NT2/D1 (cell line): ENCODE measurements around the gene TUBA1C.
"Not testable (repeated sequence)": the region's sequence is repeated elsewhere in the genome, so short reads cannot be mapped to it uniquely, and the experiment has no call there.

Experiments used
- DNase-seq: peaks from one replicate; pipeline ENCODE4 v3.0.0-alpha.2; 2011; ENCODE audit warnings: low read depth, low spot score
- H3K27me3 ChIP-seq: 2 replicates; pipeline ENCODE4 v1.6.0; 2011; ENCODE audit warnings: mild to moderate bottlenecking; ENCODE audit not compliant: insufficient read length, insufficient read depth
- H3K36me3 ChIP-seq: 2 replicates; pipeline ENCODE4 v1.6.1; 2011; ENCODE audit warnings: mild to moderate bottlenecking, low read length, mixed read lengths; ENCODE audit not compliant: insufficient read depth, insufficient read length
- H3K4me1 ChIP-seq: 2 replicates; pipeline ENCODE4 v1.5.1; 2011; ENCODE audit not compliant: insufficient read depth, insufficient read length
- H3K4me3 ChIP-seq: 2 replicates; pipeline ENCODE4 v1.5.1; 2011; ENCODE audit warnings: low read depth; ENCODE audit not compliant: insufficient read length
- H3K9ac ChIP-seq: 2 replicates; pipeline ENCODE4 v1.6.0; 2011; ENCODE audit warnings: low read depth; ENCODE audit not compliant: insufficient read length
- H3K9me3 ChIP-seq: 2 replicates; pipeline ENCODE4 v1.5.1; 2011; ENCODE audit warnings: mild to moderate bottlenecking, low read length; ENCODE audit not compliant: insufficient read depth
- SUZ12 ChIP-seq: IDR thresholded peaks from 2 replicates; pipeline ENCODE4 v1.6.1; 2011; ENCODE audit not compliant: insufficient read length, insufficient read depth; ENCODE audit errors: extremely low read depth
- YY1 ChIP-seq: IDR thresholded peaks from 2 replicates; pipeline ENCODE4 v1.6.1; 2011; ENCODE audit not compliant: insufficient read length, insufficient read depth
- ZNF274 ChIP-seq: IDR thresholded peaks from 2 replicates; pipeline ENCODE4 v1.6.1; 2011; ENCODE audit warnings: mild to moderate bottlenecking, low read depth, low read length

TUBA1C gene

DNA sequence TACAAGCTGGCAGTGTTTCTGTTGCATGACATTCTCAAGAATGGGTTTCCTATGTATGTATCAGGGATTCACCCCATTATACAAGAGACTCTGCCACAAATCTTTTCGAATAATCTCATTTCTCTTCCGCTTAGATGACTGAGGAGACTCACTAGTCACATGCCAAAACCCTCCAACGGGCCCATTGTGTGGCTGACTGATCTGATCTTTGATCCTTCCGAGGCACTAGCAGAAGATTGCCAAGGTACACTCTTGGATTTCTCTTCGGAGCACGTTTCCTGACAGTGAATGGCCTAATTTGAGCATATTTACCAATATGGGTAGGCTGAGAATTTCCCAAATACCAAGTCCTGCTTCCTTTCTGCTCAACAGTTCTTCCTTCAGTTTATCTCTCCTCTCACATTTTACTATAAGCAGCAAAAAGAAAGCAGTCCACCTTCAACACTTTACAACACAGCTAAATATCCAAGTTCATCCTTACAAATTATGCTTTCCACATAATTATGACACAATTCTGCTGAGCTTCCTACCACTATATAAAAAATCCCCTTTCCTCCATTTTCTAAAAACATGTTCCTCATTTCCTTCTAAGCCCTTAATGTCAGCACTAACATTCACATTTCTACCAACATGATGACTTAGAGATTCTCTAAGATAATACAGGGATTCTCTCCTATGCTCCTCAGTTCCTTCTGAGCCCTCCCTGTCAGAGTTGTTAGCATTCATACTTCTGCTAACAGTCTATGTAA lies 41.1 kb downstream of the TUBA1C start:
- Histone ChIP-seq H3K9me3 (no peaks in the 10 kb centered on the region), H3K36me3 (no peaks in the 10 kb centered on the region), H3K4me1 (no peaks in the 10 kb centered on the region), H3K4me3 (no peak overlapping the region), H3K27me3 (no peaks in the 10 kb centered on the region), H3K9ac (no peak overlapping the region)
- TF ChIP-seq YY1, result no peak
- no peak for TF ChIP-seq SUZ12
- TF ChIP-seq ZNF274, result no peak
- DNase-seq, result no peak

DNA sequence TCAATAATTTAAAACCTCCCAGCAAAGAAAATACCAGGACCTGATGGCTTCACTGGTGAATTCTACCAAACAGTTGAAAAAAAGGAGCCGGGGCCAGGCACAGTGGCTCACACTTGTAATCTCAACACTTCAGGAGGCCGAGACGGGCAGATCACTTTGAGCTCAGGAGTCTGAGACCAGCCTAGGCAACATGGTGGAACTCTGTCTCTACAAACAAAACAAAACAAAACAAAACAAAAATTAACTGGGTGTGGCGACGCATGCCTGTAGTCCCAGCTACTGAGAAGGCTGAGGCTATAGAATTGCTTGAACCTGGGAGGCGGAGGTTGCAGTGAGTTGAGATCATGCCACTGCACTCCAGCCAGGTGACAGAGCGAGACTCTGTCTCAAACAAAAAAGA lies 44.5 kb downstream of the TUBA1C start:
- no peak overlapping the region for H3K9ac ChIP-seq
- H3K4me3 ChIP-seq, result no peak overlapping the region
- TF ChIP-seq ZNF274 (no peak), SUZ12 (no peak), YY1 (no peak)
- no peaks in the 10 kb centered on the region for H3K9me3 ChIP-seq
- no peaks in the 10 kb centered on the region for H3K36me3 ChIP-seq
- no peak for DNase-seq
- H3K4me1 ChIP-seq, result no peaks in the 10 kb centered on the region
- H3K27me3 ChIP-seq, result no peaks in the 10 kb centered on the region

DNA sequence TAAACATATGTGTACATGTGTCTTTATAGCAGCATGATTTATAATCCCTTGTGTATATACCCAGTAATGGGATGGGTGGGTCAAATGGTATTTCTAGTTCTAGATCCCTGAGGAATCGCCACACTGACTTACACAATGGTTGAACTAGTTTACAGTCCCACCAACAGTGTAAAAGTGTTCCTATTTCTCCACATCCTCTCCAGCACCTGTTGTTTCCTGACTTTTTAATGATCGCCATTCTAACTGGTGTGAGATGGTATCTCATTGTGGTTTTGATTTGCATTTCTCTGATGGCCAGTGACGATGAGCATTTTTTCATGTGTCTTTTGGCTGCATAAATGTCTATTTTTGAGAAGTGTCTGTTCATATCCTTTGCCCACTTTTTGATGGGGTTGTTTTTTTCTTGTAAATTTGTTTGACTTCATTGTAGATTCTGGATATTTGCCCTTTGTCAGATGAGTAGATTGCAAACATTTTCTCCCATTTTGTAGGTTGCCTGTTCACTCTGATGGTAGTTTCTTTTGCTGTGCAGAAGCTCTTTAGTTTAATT lies 45.6 kb downstream of the TUBA1C start:
- H3K4me1 ChIP-seq, H3K9ac ChIP-seq, H3K36me3 ChIP-seq, H3K27me3 ChIP-seq, H3K9me3 ChIP-seq, DNase-seq, H3K4me3 ChIP-seq: not testable (repeated sequence)

DNA sequence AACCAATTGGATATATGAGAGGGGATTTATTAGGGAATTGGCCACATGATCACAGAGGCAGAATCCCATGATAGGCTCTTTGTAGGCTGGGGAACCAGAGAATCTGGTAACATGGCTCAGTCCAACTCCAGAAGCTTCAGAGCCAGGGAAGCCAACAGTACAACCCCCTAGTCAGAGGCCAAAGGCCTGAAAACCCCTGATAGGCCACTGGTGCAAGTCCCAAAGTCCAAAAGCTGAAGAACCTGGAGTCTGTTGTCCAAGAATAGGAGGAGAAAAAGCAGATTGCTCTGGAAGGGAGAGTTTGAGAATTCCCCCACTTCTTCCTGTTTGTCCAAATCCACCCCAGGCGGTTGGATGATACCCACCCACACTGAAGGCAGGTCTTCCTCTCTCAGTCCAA lies 49.9 kb downstream of the TUBA1C start:
- Histone ChIP-seq H3K9ac (no peak overlapping the region), H3K4me3 (no peak overlapping the region), H3K4me1 (no peaks in the 10 kb centered on the region), H3K36me3 (no peaks in the 10 kb centered on the region), H3K9me3 (no peaks in the 10 kb centered on the region), H3K27me3 (no peaks in the 10 kb centered on the region)
- DNase-seq, result no peak
- TF ChIP-seq YY1 (no peak), ZNF274 (no peak), SUZ12 (no peak)

DNA sequence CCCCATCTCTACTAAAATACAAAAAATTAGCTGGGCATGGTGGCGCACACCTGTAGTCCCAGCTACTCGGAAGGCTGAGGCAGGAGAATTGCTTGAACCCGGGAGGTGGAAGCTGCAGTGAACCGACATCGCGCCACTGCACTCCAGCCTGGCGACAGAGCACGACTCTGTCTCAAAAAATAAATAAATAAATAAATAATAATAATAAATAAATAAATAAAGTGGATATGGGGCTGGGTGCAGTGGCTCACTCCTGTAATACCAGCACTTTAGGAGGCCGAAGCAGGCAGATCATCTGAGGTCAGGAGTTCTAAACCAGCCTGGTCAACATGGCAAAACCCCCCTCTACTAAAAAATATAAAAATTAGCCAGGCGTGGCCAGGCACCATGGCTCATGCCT lies 52.2 kb downstream of the TUBA1C start:
- H3K9ac ChIP-seq, H3K4me1 ChIP-seq, H3K9me3 ChIP-seq, H3K27me3 ChIP-seq, DNase-seq, H3K36me3 ChIP-seq, H3K4me3 ChIP-seq: not testable (repeated sequence)

DNA sequence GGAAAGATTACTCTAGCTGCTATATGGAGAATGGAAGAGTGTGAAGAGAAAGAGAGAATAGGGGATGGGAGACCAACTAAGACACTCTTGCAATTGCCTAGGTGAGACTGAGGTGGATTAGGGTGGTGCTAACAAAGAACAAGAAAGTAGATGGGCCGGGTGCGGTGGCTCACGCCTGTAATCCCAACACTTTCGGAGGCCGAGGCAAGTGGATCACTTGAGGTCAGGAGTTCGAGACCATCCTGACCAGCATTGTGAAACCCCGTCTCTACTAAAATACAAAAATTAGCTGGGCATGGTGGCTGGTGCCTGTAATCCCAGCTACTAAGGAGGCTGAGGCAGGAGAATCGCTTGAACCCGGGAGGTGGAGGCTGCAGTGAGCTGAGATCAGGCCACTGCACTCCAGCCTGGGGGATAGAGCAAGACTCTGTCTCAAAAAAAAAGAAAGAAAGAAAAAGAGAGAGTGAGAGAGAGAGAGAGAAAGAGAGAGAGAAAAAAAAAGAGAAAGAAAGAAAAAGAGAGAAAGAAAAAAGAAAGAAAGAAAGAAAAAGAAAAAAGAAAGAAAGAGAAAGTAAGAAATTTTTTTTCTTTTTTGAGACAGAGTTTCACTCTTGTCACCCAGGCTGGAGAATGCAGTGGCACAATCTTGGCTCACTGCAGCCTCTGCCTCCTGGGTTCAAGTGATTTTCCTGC lies 55.7 kb downstream of the TUBA1C start:
- H3K9me3 ChIP-seq, H3K4me1 ChIP-seq, H3K27me3 ChIP-seq, H3K9ac ChIP-seq, H3K4me3 ChIP-seq, DNase-seq: not testable (repeated sequence)
- H3K36me3 ChIP-seq, result peaks cover 19% of the 10 kb centered on the region

DNA sequence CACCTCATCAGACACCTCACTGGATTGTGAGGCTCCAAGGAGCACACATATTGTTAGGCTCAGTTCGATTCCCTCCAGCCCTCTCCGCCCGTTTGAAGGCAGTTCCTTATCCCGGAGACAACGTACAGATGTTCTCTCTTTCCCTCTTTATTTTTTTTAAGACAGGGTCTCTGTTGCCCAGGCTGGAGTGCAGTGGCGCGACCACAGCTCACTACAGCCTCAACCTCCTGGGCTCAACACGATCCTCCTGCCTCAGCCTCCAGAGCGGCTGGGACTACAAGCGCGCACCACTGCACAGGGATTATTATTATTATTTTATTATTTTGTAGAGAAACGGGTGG lies 57.5 kb downstream of the TUBA1C start:
- peaks cover 4% of the 10 kb centered on the region for H3K4me1 ChIP-seq
- peak overlapping the region; percentile 83 for H3K9ac ChIP-seq
- H3K9me3 ChIP-seq, result no peaks in the 10 kb centered on the region
- H3K4me3 ChIP-seq, result peak overlapping the region; percentile 66
- H3K36me3 ChIP-seq, result peaks cover 36% of the 10 kb centered on the region
- no peak for DNase-seq
- no peaks in the 10 kb centered on the region for H3K27me3 ChIP-seq
- no peak for TF ChIP-seq ZNF274
- no peak for TF ChIP-seq SUZ12
- TF ChIP-seq YY1, result no peak
